H54 (cell line): Measurements from ENCODE around the gene CDC42BPB.

ENCODE experiments used
- DNase-seq: peaks from one replicate; pipeline ENCODE4 v3.0.0; 2011; ENCODE audit warnings: low spot score, mixed read lengths; ENCODE audit not compliant: insufficient read length
- FAIRE-seq: peaks from 3 replicates; lab custom pipeline; 2011; peaks lifted over from hg19 to GRCh38; lab: Jason Lieb, UNC
- POLR2A ChIP-seq: IDR thresholded peaks from 2 replicates; pipeline ENCODE4 v1.6.1; 2011; ENCODE audit warnings: low read depth, mild to moderate bottlenecking, low read length

CDC42BPB gene

DNA sequence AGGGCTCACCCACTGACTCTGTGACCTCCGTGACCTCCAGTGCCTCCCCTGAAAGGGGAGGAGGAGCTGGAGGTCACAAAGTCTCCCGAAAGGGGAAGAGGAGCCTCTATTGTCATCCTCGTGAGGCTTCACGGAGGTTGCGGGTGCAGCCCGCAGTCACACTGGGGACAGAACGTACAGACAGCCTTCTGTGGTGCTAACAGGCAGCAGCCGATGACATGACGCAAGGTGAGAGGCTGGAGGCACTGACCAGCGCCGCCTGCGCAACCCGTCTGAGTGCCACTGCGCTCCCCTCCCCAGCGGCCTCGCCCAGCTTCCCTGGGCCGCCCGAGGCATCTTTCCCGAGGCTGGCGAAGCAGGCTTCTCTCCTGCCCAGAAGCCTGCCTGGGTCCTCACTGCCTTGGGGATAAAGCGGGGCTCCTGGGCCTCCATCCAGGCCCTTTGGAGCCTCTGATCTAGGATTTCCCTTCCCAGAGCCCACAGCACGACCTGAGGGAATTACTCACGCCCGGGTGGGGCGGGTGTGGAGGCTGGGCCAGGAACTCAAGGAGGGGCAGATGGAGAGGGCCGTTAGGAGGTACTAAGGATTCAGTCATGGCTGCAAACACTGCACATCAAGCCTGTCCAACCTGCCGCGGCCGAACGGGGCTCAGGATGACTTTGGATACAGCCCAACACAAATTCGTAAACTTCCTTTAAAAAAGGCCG is 14.3 kb upstream of the CDC42BPB start:
- no peak for DNase-seq
- no peak for TF ChIP-seq POLR2A
- FAIRE-seq: no peak

DNA sequence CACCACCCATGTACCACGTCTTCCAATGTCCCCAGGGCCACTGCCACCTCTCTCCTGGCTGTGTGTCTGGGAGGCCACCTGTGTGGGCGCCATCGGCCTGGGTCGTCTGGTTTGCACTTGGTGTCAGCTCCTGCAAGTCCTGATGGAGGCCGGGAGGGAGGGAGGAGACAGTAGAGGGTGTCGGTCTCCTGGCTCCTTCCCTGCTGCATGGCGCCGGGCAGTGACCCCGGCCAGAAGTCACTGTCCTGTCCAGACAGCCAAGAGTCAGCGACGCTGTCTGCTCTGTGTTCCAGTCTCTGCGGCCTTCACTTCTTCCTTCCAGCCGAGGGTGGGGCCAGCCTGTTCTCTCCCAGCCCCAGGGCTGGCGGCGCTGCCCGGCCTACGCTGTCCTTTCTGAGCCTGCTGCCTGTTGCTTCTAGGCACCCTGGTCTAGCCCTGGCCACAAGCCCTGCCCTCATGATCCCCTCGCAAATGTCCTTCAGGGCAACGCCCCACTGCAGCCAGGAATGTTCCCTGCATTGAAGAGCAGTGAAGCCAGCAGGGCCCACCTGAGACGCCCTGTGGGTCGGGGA is 13.7 kb upstream of the CDC42BPB start:
- DNase-seq: no peak
- FAIRE-seq: no peak
- no peak for TF ChIP-seq POLR2A

DNA sequence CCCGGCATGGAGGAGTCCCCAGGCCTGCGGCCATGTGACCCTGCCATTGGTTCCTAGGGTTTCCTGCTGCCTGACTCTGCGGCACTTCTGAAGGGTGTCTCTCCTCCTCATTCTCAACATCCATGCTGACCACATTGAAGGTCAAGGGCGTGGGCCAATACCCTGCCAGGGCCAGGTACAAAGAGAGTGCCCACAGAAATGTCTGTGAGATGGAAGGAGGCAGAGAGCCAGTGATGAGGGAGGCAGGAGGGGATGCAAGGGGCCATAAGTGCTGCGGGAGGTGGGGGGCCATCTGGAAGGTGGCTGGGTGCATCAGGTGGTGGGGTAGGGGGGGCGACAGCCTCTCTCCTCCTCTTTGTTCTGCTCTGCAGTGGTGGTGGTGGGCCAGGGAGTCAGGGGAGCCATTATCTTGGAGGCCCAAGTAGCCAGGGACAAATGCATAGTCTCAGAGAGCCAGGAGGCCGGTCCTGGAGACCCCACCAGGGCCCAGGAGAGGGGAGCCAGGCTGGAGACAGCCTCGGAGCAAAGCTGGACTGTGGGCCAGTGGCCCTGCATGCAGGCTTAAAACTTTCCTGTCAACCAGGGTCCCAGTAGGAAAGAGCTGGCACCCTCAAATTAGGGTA is 13.0 kb upstream of the CDC42BPB start:
- FAIRE-seq (no peak), DNase-seq (no peak)
- TF ChIP-seq POLR2A: no peak

DNA sequence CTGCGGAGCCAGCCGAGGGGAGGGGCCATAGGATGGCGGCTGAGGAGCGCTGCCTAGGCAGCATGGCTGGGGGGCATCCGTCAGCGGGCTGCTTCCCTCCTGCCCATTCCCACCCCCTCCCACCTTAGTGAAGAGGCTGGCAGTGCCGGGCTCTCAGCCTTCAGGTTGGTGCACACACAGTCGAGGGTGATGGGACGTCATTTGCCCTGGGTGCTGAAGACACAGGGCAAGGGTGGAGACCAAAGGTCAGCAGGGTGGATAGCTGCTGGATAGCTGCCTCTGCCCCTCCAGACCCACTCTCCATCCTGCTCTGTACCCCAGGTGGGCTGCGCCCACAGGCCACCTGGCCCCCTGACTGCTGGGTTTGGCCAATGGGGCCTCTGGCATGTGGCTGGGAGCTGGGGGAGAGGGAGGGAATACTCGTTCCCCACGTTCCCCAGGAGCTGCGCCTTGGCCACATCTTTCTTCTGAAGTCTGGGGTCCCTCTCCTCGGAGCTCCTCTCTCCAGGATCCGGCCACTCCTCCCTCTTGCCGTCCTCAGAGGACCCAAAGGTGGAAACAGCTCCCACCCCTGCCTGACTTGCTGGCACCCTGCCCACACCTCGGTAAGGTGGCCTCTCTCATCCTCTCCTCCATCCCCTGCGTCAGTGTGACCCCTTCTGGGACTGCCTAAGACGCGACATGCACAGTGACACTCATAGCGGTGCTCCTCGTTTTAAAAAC is 11.2 kb upstream of the CDC42BPB start:
- no peak for TF ChIP-seq POLR2A
- FAIRE-seq: no peak

DNA sequence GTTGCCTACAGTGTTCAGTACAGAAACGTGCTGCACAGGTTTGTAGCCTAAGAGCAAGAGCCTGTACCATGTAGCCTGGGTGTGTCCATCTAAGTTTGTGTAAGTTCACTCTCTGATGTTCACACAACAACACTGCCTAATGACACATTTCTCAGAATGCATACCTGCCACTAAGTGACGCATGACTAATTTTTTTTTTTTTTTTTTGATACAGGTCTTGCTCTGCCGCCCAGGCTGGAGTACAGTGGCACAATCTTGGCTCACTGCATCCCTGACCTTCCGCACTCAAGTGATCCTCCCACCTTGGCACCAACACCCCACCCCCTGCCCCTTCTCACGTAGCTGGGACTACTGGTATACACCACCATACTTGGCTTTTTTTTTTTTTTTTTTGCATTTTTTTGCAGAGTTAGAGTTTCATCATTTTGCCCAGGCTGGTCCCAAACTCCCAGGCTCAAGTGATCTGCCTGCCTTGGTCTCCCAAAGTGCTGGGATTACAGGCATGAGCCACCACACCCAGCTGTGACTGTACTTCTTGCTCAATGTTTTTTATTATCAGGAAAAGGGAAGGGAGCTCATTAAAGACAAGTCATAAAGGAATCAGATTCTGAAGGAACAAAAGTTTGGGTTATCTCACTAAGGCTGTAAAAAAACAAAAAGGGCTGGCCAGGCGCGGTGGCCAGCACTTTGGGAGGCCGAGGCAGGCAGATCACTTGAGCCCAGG is 10.0 kb upstream of the CDC42BPB start:
- no peak for TF ChIP-seq POLR2A
- FAIRE-seq (no peak), DNase-seq (no peak)

More for the DNA sequence above, 11.2 kb upstream of the CDC42BPB start:
- DNase-seq: no peak

DNA sequence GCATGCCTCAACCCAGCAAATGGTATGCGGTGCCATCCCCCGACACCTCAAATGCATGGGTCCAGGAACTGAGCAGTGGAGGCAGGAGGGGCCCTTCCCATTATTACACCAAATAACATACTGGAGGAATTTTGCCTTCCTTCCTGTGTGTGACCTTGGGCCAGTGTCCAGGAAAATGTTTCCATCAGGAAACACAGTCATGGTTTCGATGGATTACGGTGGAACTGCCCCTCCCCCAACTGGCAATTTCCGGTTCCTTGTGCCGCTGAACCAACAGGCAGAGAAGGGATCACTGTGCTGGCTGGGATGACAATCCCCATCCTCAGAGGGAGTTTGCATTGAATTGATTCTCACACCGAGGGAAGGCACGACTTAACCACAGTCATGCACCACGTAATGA is 9.1 kb upstream of the CDC42BPB start:
- no peak for TF ChIP-seq POLR2A
- DNase-seq: no peak
- FAIRE-seq: no peak

DNA sequence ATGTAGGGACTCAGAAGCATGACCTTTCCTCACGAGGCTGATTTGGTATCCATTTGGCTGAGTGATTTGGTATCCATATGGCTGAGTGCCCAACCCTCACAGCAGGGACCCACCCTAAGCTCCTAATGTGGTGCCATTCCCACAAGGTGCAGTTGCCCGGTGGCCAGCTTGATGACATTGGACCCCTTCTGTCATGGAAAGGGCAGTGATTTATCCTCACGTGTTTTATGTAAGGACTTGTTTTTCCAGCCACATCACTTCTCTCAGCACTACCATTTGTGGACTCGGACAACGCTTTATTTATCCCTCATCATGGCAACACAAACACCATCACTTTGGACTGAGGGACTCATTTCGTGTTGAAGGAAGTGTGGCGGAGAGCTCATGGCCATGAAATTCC is 8.5 kb upstream of the CDC42BPB start:
- no peak for FAIRE-seq
- TF ChIP-seq POLR2A: no peak
- DNase-seq: no peak

DNA sequence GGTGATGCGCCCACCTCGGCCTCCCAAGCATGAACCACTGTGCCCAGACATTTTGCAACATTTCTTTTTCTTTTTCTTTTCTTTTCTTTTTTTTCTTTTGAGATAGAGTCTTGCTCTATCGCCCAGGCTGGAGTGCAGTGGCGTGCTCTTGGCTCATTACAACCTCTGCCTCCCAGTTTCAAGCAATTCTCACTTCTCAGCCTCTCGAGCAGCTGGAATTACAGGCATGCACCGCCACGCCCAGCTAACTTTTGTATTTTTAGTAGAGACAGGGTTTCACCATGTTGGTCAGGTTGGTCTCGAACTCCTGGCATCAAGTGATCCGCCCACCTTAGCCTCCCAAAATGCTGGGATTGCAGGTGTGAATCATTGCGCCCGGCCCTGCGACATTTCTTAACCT is 7.6 kb upstream of the CDC42BPB start:
- no peak for DNase-seq
- no peak for TF ChIP-seq POLR2A
- FAIRE-seq: no peak

DNA sequence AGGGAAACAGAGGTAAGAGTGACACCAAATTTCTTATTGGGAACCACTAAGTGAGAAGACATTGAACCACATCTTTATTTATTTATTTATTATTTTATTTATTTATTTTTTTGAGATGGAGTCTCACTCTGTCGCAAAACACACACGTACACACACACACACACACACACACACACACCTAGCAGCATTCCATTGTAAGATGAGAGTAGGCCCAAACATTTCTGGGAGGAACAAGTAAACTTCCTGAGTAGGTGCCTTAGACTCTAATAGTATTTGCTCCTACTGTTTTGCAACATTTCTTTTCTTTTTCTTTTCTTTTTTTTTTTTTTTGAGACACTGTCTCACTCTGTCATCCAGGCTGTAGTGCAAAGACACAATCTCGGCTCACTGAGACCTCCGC is 7.1 kb upstream of the CDC42BPB start:
- no peak for TF ChIP-seq POLR2A
- no peak for DNase-seq

DNA sequence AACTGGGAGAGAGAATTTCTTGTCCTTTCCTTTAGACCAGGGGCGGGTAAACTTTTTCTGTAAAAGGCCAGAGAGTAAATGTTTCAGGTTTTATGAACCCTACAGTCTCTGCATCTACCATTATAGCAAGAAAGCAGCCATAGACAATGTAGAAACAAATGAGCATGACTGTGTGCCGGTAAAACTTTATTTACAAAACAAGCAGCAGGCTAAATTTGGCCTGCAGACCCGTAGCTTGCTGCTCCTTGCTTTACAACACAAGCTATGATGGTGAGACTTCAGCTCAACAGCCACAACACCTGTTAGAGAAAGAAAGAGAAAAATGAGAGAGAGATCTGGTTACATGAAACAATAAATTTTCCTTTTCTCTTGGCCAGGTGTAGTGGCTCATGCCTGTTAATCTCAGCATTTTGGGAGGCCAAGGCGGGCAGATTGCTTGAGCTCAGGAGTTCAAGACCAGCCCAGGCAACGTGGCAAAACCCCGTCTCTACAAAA is 4.2 kb upstream of the CDC42BPB start:
- DNase-seq (no peak), FAIRE-seq (no peak)
- no peak for TF ChIP-seq POLR2A

More for the DNA sequence above, 7.1 kb upstream of the CDC42BPB start:
- no peak for FAIRE-seq

DNA sequence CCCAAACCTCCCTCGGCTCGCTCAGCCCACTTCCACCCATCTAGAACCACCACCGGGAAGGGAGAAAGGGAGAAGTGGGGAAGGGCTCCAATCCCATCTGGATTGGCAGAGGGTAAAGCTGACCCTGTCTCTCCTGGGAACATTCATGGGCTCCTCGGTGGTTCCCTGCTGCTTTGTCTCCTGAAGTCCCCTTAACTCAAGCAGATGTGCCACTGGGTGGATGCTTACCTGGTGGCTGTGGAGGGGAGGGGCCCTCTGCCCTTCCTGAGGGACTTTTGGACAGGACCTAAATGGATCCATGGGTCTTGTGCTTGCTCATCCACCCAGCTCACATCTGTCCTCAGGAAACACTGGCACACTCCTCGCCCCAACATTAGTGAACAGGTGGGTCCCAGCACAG is 2.2 kb upstream of the CDC42BPB start:
- no peak for DNase-seq
- FAIRE-seq: no peak
- TF ChIP-seq POLR2A: no peak

DNA sequence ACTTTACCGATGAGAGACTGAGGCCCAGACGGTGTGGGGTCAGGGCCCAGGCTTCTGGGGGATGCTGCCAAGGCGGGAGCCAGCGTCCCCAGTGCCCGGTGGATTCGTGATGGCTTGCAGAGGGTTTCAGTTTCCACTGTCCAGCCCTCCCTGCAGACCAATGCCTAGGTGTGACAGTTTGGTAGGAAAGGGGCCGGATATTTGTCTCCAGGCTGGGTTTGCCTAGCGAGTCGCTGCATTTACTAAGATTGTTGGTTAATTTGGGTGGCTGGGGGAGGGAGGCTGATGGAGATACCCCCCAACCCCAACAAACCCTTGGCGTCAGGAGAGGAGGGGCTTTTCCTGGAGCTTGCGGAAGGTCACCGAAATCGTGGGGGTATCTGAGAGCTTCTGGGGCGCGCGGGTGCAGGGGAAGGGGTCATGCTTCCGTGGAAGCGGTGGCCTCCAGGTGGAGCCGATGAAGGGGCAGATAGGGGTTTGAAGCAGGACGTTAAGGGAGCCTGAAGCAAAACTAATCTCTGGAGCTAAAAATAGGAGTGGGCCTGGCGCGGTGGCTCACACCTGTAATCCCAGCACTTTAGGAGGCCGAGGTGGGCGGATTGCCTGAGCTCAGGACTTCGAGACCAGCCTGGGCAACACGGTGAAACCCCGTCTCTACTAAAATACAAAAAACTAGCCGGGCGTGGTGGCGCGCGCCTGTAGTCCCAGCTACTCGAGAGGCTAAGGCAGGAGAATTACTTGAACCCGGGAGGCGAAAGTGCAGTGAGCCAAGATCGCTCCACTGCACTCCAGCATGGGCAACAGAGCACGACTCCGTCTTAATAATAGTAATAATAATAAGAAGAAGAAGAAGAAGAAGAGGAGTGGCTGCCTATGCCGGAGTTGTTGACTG is 1.1 kb upstream of the CDC42BPB start:
- DNase-seq (no peak), FAIRE-seq (no peak)
- TF ChIP-seq POLR2A: no peak
